ENCODE results near the gene NHS. TPM values are rescaled to one million over a fixed set of nuclear protein-coding genes. Genes with fewer than 3 reads are reported as not detected.

NHS gene
- total RNA-seq, 1 donor, result 10.5 TPM

DNA sequence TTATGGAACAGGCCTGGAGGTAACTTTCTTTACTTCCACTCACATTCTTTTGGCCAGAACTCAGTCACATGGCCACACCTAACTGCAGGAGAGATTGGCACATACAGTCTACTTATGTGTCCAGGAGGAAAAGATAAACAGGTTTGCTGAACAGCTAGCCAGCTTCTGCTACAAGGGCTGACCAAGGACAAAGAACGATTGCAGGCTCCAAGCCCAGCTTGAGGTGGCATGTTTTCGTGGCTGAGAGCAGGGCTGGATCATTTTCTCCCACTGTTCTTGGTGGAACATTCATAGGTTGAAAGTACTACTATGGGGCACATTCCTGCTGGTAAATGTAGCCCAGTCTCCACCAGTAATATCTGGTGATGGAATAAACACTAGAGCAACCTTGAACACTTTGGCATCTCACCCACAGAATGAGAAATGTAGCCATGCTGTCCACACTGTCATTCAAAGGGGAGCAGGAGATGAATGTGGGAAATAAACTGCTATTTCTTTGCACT lies 28.2 kb downstream of the NHS start:
- Histone ChIP-seq H3K4me3 (ENCODE audit: insufficient read depth, low read length) (no peak overlapping the region), H3K27ac (ENCODE audit: low read depth, low read length) (no peak overlapping the region), H4K20me1 (ENCODE audit: insufficient read depth, low read length) (peaks cover 3% of the 10 kb centered on the region), H3K36me3 (ENCODE audit: insufficient read depth, low read length) (no peaks in the 10 kb centered on the region), H3K4me1 (ENCODE audit: insufficient read depth, low read length) (peaks cover 10% of the 10 kb centered on the region), H3K79me2 (ENCODE audit: insufficient read depth, low read length) (peaks cover 17% of the 10 kb centered on the region), H3K4me2 (ENCODE audit: insufficient read depth, low read length) (no peak overlapping the region), H3K9me3 (ENCODE audit: low read depth, low read length) (no peaks in the 10 kb centered on the region), H3K27me3 (ENCODE audit: insufficient read depth, low read length) (no peaks in the 10 kb centered on the region), H2AFZ (ENCODE audit: low read length) (no peak overlapping the region)
- TF ChIP-seq, protein P1, sequence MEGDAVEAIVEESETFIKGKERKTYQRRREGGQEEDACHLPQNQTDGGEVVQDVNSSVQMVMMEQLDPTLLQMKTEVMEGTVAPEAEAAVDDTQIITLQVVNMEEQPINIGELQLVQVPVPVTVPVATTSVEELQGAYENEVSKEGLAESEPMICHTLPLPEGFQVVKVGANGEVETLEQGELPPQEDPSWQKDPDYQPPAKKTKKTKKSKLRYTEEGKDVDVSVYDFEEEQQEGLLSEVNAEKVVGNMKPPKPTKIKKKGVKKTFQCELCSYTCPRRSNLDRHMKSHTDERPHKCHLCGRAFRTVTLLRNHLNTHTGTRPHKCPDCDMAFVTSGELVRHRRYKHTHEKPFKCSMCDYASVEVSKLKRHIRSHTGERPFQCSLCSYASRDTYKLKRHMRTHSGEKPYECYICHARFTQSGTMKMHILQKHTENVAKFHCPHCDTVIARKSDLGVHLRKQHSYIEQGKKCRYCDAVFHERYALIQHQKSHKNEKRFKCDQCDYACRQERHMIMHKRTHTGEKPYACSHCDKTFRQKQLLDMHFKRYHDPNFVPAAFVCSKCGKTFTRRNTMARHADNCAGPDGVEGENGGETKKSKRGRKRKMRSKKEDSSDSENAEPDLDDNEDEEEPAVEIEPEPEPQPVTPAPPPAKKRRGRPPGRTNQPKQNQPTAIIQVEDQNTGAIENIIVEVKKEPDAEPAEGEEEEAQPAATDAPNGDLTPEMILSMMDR (IDR thresholded peaks at IDR 0.05; ENCODE audit: extremely low read depth, low read depth, low read length), result no peak
- DNase-seq (ENCODE audit: insufficient read length, low spot score, missing footprints), result no peak

DNA sequence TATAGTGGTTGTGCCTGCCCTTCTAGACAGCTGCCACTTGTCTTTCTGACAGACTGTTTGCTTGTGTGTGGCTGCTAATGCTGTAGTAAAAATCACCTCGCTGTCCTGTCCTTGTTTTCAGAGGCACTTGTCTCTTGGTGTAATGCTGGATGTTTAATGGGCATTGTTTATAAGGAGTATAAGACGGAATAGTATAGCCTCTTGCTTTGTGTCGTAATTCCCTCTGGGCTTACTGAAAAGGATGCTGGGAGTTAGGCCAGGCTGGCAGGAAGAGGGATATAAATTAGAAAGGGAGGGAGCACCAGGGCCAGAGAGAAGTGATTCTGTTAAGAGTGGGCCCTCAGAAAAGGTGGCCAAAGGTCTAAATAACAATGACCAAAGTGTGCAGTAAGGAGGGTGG lies 29.0 kb downstream of the NHS start:
- Histone ChIP-seq H3K4me3 (ENCODE audit: insufficient read depth, low read length) (no peak overlapping the region), H3K36me3 (ENCODE audit: insufficient read depth, low read length) (no peaks in the 10 kb centered on the region), H3K4me2 (ENCODE audit: insufficient read depth, low read length) (no peak overlapping the region), H3K27ac (ENCODE audit: low read depth, low read length) (no peak overlapping the region), H4K20me1 (ENCODE audit: insufficient read depth, low read length) (peaks cover 3% of the 10 kb centered on the region), H3K27me3 (ENCODE audit: insufficient read depth, low read length) (no peaks in the 10 kb centered on the region), H3K4me1 (ENCODE audit: insufficient read depth, low read length) (peaks cover 10% of the 10 kb centered on the region), H3K9me3 (ENCODE audit: low read depth, low read length) (no peaks in the 10 kb centered on the region), H3K79me2 (ENCODE audit: insufficient read depth, low read length) (peaks cover 19% of the 10 kb centered on the region), H2AFZ (ENCODE audit: low read length) (no peak overlapping the region)
- no peak for DNase-seq (ENCODE audit: insufficient read length, low spot score, missing footprints)
- TF ChIP-seq, protein P1 (IDR thresholded peaks at IDR 0.05; ENCODE audit: extremely low read depth, low read depth, low read length), result no peak

DNA sequence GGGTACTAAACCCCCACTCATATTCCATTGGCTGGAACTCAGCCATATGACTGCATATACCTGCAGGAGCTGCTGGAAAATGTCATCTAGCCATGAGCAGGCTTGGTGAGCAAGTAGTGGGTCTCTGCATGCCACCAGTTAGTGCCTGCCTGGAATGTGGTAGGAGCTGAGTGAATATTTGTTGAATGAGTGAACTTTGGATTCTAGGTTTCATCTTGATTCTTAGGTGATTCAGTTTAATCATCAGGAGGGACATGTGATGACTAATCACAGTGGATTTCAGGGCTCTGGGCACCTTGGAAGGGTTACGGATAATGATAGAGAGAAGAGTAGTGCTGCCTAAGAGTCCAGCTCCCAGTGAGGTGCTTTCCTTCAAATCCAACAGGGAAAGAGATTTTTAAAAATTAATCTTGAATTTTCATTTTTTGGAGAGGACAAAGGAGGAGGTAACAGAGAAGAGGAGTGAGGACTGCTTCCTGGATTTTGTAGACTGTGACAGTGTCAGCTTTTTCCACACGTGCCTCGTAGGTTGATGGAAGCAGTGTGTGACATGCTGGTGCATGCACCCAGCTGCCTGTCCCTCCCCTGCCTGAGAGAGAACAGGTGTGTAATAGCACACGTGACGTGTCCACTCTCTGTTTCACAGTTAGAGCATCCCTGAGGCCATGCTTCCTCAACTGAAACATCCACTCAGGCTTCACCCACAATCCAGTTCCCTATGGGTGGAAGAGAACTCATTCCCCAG lies 30.4 kb downstream of the NHS start:
- no peak for DNase-seq (ENCODE audit: insufficient read length, low spot score, missing footprints)
- Histone ChIP-seq H4K20me1 (ENCODE audit: insufficient read depth, low read length) (peaks cover 3% of the 10 kb centered on the region), H3K4me2 (ENCODE audit: insufficient read depth, low read length) (no peak overlapping the region), H3K9me3 (ENCODE audit: low read depth, low read length) (no peaks in the 10 kb centered on the region), H3K27me3 (ENCODE audit: insufficient read depth, low read length) (no peaks in the 10 kb centered on the region), H3K79me2 (ENCODE audit: insufficient read depth, low read length) (peaks cover 27% of the 10 kb centered on the region), H3K4me3 (ENCODE audit: insufficient read depth, low read length) (no peak overlapping the region), H3K36me3 (ENCODE audit: insufficient read depth, low read length) (no peaks in the 10 kb centered on the region), H3K27ac (ENCODE audit: low read depth, low read length) (no peak overlapping the region), H3K4me1 (ENCODE audit: insufficient read depth, low read length) (peaks cover 10% of the 10 kb centered on the region), H2AFZ (ENCODE audit: low read length) (no peak overlapping the region)
- TF ChIP-seq, protein P1 (IDR thresholded peaks at IDR 0.05; ENCODE audit: extremely low read depth, low read depth, low read length), result no peak

DNA sequence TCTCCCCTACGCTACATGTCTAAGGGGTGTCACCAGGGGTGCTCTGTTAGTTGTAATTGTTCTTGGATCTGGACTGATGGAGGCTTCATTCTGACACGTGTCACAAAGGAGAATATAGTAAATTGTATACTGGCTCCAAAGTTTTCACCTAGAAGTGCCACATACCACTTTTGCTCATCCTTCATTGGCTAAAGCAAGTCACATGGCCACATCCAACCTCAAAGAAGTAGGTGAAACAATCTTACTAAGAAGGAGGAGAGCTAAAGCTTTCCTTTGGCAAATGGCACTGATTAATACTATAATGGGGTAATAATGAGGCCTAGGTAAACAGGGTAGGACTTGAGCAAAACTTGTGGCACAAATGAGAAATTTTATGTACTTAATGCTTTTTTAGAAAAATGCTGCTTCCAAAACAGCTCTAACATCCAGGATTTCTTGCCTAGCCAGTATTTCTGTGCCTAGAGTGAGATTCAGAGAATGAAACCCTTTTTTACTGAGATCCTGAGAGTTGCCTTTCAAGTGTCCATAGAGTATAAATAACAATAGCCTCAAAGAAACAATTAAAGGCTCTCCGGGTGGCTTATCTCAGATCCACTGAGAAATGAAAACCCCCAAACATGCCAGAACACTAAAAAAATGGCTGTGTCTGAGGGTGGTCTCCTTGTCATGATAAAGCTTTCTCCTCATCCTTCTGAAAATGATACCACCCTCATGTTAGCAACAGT lies 34.7 kb downstream of the NHS start:
- Histone ChIP-seq H2AFZ (ENCODE audit: low read length) (no peak overlapping the region), H3K9me3 (ENCODE audit: low read depth, low read length) (no peaks in the 10 kb centered on the region), H3K4me3 (ENCODE audit: insufficient read depth, low read length) (no peak overlapping the region), H3K27me3 (ENCODE audit: insufficient read depth, low read length) (no peaks in the 10 kb centered on the region), H3K79me2 (ENCODE audit: insufficient read depth, low read length) (peaks cover 26% of the 10 kb centered on the region), H3K4me2 (ENCODE audit: insufficient read depth, low read length) (no peak overlapping the region), H3K4me1 (ENCODE audit: insufficient read depth, low read length) (peaks cover 39% of the 10 kb centered on the region), H3K27ac (ENCODE audit: low read depth, low read length) (no peak overlapping the region), H4K20me1 (ENCODE audit: insufficient read depth, low read length) (peaks cover 3% of the 10 kb centered on the region), H3K36me3 (ENCODE audit: insufficient read depth, low read length) (no peaks in the 10 kb centered on the region)
- DNase-seq (ENCODE audit: insufficient read length, low spot score, missing footprints), result no peak
- TF ChIP-seq, protein P1 (IDR thresholded peaks at IDR 0.05; ENCODE audit: extremely low read depth, low read depth, low read length), result no peak

Data from osteoblast (primary cell).